ENCODE measurements around the gene SUPT4H1. TPM values are rescaled to one million over a fixed set of nuclear protein-coding genes. Genes with fewer than 3 reads are reported as not detected.

The SUPT4H1 gene
- total and polyA plus RNA-seq, 9 of the 15 experiments (the other 6 are each of a cell fraction or from before 2014, with no cell fraction given): 62.1 to 320 (median 117) TPM

DNA sequence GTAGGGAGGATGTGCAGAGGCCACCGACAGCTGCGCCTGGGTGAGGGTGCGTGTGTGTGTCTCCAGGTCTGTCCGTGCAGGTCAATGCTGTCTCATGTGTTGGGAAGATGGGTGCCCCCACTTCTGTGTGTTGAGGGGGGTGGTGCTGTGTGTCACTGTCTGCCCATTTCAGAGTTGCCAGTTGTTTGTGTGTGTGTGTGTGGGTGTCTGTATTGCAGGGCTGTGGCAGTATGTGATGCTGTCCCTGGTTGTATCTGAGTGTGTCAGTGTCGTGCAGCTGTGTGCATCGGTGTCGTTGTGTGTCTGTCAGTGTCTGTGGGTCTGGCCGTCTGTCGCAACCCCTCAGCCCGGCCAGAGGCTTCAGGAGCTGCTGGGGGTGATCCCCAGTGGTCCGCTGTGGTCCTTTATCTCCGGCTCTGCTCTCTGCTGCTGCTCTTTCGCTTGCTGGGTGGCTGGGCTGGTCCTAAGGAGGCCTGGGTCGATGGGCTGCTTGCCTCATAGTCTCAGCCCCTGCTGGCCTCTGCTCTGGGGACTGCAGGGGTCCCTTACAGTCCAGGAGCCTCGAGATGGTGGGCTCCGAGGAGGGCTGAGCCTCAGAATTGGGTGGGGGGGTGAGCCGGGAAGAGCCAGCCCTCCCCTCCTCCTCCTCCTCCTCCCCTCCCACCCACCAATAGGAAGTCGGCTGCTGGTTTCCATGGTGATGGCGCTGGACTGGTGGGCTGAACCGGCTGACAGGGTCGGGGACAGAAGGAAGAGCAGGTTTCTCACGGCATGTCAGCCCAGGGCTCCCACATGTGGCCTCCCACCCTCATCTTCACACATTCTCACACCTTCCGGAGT is 23.6 kb downstream of the SUPT4H1 start, which contains the start of gene TSPOAP1 (continued):
- TF ChIP-seq E2F5 (CRISPR knock-in tag; IDR thresholded peaks at IDR 0.05) (no peak; the same call in 1 of the 2 replicates), ZNF407 (IDR thresholded peaks at IDR 0.05; ENCODE audit: low read depth) (no peak; the same call in 1 of the 2 replicates), NUFIP1 (IDR thresholded peaks at IDR 0.05; ENCODE audit: partially characterized antibody) (no peak), ZBTB40 (IDR thresholded peaks at IDR 0.05) (0 out of 2 replicates have a peak, but pooled peaks have one; percentile 29), ZBTB40 (CRISPR knock-in tag; IDR thresholded peaks at IDR 0.05) (no peak; the same call in none of the 2 replicates)
